ENCODE measurements around the gene OLFML2B. TPM values are rescaled to one million over a fixed set of nuclear protein-coding genes. Genes with fewer than 3 reads are reported as not detected.
A peak's percentile ranks its signal among the peaks of the same experiment; 100 is the strongest.

Gene OLFML2B
- total RNA-seq, 1 donor from 2014 or later = 1.7 TPM

DNA sequence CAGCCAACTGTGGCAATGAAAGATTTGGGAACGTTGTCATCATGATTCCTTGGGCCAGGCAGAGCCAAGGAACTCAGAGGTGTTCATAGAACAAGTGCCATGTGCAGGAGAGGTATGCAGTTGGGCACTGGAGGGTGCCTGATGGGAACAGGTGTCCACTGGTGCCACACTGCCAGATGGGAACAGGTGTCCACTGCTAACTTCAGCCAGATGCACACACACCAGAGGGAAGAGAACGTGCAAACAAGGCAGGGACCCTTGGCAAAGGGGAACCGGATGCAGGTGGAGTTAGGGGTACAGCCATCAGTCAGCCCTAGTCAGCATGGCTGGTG is 13.5 kb downstream of the OLFML2B start:
- no peak overlapping the region for H3K4me3 ChIP-seq (ENCODE audit: low read depth, low read length)
- TF ChIP-seq, protein P1, sequence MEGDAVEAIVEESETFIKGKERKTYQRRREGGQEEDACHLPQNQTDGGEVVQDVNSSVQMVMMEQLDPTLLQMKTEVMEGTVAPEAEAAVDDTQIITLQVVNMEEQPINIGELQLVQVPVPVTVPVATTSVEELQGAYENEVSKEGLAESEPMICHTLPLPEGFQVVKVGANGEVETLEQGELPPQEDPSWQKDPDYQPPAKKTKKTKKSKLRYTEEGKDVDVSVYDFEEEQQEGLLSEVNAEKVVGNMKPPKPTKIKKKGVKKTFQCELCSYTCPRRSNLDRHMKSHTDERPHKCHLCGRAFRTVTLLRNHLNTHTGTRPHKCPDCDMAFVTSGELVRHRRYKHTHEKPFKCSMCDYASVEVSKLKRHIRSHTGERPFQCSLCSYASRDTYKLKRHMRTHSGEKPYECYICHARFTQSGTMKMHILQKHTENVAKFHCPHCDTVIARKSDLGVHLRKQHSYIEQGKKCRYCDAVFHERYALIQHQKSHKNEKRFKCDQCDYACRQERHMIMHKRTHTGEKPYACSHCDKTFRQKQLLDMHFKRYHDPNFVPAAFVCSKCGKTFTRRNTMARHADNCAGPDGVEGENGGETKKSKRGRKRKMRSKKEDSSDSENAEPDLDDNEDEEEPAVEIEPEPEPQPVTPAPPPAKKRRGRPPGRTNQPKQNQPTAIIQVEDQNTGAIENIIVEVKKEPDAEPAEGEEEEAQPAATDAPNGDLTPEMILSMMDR (conservative IDR thresholded peaks at IDR 0.05; ENCODE audit: low read depth, low read length) = no peak
- no peak for DNase-seq (ENCODE audit: low read depth)

GRCh38 chr1:162009501-162010174 is 14.0 kb downstream of the OLFML2B start:
- TF ChIP-seq, protein P1 (conservative IDR thresholded peaks at IDR 0.05; ENCODE audit: low read depth, low read length) = no peak
- H3K4me3 ChIP-seq (ENCODE audit: low read depth, low read length) = no peak overlapping the region
- no peak for DNase-seq (ENCODE audit: low read depth)

DNA sequence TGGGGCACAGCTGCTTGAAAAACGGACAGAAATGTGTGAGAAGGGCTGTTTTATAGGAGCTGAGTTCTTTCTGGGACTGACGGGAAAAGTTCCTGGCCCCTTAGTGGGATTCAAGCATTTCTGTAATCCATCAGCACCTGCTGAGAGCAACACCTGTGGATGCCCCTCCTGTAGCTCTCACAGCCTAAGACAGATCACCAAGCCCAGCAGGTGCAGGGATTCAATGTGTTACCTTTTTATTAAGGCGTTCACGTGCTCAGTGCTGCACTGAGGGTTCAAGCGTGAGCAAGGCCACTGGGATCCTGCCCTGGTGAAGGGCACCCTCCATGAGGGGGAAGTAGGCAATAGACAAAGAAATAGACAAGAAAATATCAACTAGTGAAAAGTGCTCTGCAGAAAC is 14.9 kb downstream of the OLFML2B start:
- H3K4me3 ChIP-seq (ENCODE audit: low read depth, low read length) = no peak overlapping the region
- TF ChIP-seq, protein P1 (conservative IDR thresholded peaks at IDR 0.05; ENCODE audit: low read depth, low read length) = no peak
- no peak for DNase-seq (ENCODE audit: low read depth)

DNA sequence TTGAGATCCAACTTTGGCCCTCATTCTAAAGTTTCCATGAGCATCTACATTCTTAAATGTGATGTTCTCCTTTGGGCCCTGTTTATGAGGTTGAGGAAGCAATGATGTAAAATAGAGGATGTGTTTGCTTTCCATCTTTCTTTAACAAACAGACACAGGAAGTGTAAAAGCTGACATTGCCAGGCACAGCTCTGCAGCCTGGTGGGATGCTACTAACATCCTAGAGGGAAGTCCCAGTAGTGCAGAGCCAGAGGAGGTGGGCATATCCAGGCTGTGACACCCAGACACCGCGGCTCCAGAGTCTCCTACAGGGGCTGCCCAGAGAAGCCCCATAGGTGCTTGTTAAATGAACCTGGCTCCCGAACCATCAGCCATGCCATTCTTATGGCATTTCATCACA is 16.2 kb downstream of the OLFML2B start:
- DNase-seq (ENCODE audit: low read depth) = no peak
- H3K4me3 ChIP-seq (ENCODE audit: low read depth, low read length) = no peak overlapping the region
- TF ChIP-seq, protein P1 (conservative IDR thresholded peaks at IDR 0.05; ENCODE audit: low read depth, low read length) = no peak

- no peak overlapping the region for H3K4me3 ChIP-seq (ENCODE audit: low read depth, low read length)
- DNase-seq (ENCODE audit: low read depth) = no peak
- TF ChIP-seq, protein P1 (conservative IDR thresholded peaks at IDR 0.05; ENCODE audit: low read depth, low read length) = no peak
These were observed 17.6 kb downstream of the OLFML2B start for GRCh38 chr1:162006081-162006480.

DNA sequence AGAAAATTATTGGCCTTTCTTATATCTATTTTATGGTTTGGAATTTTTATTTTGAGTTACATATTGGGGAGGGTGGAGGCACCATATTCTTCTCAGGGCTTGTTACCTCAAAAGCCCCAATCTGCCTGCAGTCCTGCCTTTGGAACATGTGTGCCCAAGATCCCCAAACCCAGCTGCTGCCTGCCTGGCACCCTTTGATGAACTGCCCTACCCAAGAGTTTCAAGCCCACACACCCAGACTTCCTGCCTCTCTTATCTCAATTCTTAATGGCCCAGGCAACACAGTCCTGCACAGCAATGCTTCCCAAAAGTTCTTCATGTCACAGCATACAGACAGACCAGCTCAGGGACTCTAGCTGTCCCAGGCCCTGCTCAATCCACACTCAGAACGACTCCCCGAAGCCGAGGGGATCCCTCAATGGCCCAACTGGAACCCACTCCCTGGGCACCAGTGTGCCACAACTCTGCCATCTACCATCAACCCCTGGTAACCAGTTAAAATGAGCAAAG is 19.2 kb downstream of the OLFML2B start:
- no peak overlapping the region for H3K4me3 ChIP-seq (ENCODE audit: low read depth, low read length)
- DNase-seq (ENCODE audit: low read depth) = no peak
- TF ChIP-seq, protein P1 (conservative IDR thresholded peaks at IDR 0.05; ENCODE audit: low read depth, low read length) = no peak

GRCh38 chr1:162003830-162004215 is 19.8 kb downstream of the OLFML2B start:
- TF ChIP-seq, protein P1 (conservative IDR thresholded peaks at IDR 0.05; ENCODE audit: low read depth, low read length) = no peak
- H3K4me3 ChIP-seq (ENCODE audit: low read depth, low read length) = no peak overlapping the region
- peak; percentile 49 for DNase-seq (ENCODE audit: low read depth)
